Measurements from ENCODE around the gene TRPM6.

TRPM6 gene

GRCh38 chr9:74771672-74772071, 116.0 kb downstream of the TRPM6 start:
- no peak for DNase-seq (ENCODE audit: low spot score)

GRCh38 chr9:74771262-74771585, 116.5 kb downstream of the TRPM6 start:
- DNase-seq (ENCODE audit: low spot score) = no peak

- peak; percentile 38 for DNase-seq (ENCODE audit: low spot score)
Measured at GRCh38 chr9:74770508-74771261, 117.0 kb downstream of the TRPM6 start.

GRCh38 chr9:74765481-74765971, 122.2 kb downstream of the TRPM6 start:
- no peak for DNase-seq (ENCODE audit: low spot score)

DNA sequence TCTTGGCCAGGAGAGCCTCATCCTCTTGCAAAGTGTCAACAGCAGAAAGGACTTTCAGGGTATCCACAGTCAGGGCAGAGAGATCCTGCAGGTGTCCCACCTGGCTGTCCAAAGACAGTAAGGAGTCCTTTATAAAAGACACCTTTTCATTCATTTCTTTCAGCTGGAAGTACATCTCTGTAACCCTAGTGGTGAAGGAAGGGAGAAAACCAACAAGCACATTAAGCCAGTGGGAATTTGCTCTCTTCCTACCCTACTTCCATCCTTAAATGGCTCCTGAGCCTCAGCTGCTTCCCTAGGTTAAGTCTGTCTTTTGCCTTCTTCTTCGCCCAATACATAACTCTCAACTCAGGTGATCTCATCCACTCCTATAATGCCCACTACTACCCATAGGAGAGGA, 124.8 kb downstream of the TRPM6 start:
- no peak for DNase-seq (ENCODE audit: low spot score)

- DNase-seq (ENCODE audit: low spot score) = peak; percentile 20
Measured at GRCh38 chr9:74760031-74760700, 127.6 kb downstream of the TRPM6 start.

GRCh38 chr9:74755999-74756398, 131.7 kb downstream of the TRPM6 start:
- DNase-seq (ENCODE audit: low spot score) = no peak

DNA sequence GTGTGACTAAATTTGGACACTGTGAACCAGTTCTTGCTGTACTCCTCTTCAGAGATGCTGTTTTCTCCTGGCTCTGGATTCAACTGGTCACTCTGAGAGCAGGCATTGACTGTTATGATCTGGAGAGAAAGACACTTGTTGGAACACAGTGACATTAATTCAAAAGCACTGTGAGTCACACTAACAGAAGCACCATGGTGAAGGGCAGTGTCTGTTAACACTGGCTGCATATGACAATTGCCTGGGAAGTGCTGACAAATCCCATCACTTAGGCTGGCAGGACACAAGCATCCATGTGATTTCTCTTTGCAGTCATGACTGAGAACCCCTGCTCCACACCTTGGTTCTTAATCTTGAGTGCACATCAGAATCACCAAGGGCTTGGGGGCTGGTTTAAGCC, 132.4 kb downstream of the TRPM6 start:
- no peak for DNase-seq (ENCODE audit: low spot score)

- no peak for DNase-seq (ENCODE audit: low spot score)
Measured at GRCh38 chr9:74753650-74754049, 134.1 kb downstream of the TRPM6 start.

- DNase-seq (ENCODE audit: low spot score) = no peak
Measured at GRCh38 chr9:74748966-74749365, 138.8 kb downstream of the TRPM6 start.

DNA sequence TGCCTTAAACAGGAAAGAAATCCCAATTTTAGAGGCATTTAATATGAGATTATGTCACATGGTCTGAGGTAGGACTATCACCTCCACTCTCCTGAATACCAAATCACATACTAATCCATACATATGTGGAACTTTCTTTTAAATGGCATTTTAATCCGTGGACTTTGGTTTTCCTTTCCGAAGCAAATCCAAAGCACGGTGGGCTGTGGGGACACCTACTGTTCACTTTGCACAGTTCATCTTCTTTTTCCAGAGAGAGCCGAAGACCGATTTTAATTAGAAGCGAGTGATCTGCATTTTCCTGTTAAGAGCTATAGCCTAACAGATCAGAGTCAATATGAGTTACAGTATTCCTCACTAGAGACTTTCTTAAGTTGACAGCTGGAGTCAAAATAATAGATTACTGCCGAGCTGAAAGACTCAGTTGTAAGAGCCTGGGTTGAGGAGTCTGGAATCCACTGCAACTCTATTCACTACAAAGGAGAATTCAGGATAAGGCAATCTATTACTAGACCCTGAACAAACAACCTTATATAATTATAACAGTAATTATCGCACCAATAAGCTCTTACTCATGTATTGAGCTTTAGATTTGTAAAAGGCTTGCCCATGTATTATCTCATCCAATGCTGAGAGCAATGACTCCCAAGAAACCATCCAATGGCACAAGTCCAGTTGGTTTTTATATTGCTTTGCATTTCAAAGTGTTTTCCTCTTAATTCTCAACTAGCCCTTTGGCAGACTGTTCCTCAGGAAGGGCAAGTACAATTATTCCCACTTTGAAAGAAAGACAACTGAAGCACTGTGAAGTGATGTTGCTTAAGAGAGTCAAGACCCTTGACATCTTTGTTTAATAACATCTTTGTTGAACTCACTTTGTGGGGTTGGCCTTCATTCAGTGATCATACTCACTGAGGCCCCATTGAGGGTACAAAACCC, 144.7 kb downstream of the TRPM6 start:
- peak; percentile 28 for DNase-seq (ENCODE audit: low spot score)

GRCh38 chr9:74742191-74742790, 145.4 kb downstream of the TRPM6 start:
- no peak for DNase-seq (ENCODE audit: low spot score)

- no peak for DNase-seq (ENCODE audit: low spot score)
Measured at GRCh38 chr9:74736646-74737045, 151.1 kb downstream of the TRPM6 start.

GRCh38 chr9:74735761-74736160, 152.0 kb downstream of the TRPM6 start:
- DNase-seq (ENCODE audit: low spot score) = no peak

DNA sequence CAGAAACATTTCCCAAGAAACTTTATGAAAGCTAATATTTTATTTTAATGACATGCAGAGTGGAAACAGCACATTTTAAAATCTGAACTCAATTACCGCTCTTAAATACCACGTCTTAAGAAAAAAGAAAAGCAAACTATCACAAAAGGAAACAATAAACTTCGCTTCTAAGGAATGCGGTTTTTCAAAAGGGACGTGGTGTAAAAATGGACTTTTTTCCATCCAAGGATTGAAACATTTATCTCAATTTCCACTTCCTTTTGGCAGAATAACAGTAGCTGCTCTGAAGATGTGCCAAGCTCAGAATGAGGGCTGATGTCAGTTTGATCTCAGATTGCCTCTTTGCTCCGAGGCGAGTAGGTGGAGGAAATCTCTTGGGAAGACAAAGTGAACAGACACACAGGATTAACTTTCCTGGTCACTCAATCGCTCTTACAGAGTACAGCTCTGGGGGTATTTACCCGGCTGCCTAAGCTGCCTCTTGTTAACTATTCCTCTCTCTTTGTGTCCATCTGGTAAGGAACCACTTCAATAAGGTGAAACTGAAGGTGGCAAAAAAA, 158.5 kb downstream of the TRPM6 start:
- no peak for DNase-seq (ENCODE audit: low spot score)

DNA sequence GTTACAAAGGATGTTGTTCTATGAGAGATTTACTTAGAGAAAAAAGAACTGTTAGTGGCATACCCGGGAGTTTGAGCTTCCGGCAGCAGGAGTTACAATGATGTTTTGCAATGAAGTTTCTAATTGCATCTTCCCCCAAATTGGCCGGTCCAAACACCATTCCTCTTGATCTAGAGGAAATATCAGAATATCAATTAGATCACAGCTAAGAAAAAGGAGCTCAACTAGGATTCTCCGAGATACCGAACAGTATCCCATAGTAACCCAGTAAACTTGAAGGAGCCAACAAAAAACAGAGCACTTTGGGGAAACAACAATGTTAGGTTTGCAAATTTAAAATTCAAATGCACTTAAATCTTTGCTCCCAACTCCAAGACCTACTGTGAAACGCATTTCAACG, 159.5 kb downstream of the TRPM6 start:
- DNase-seq (ENCODE audit: low spot score) = no peak

GRCh38 chr9:74726581-74726980, 161.1 kb downstream of the TRPM6 start:
- DNase-seq (ENCODE audit: low spot score) = no peak

- no peak for DNase-seq (ENCODE audit: low spot score)
Measured at GRCh38 chr9:74724317-74724716, 163.4 kb downstream of the TRPM6 start.

- no peak for DNase-seq (ENCODE audit: low spot score)
Measured at GRCh38 chr9:74721696-74722660, 165.7 kb downstream of the TRPM6 start.

GRCh38 chr9:74719306-74719705, 168.4 kb downstream of the TRPM6 start:
- DNase-seq (ENCODE audit: low spot score) = no peak

GRCh38 chr9:74718709-74719108, 169.0 kb downstream of the TRPM6 start:
- no peak for DNase-seq (ENCODE audit: low spot score)
